NCI-H187 treated with DMSO at 0.1 percent for 48 hours (cell line): ENCODE measurements around the gene SLC35E2B.

Experiments used
- DNase-seq: peaks from one replicate; lab custom pipeline; 2025; lab: John Stamatoyannopoulos, UW

The SLC35E2B gene

GRCh38 chr1:1624443-1625403 is 67.9 kb downstream of the SLC35E2B start:
- no peak for DNase-seq

- DNase-seq, result no peak
Observed at GRCh38 chr1:1623631-1624442, 68.8 kb downstream of the SLC35E2B start.

GRCh38 chr1:1623181-1623630 is 69.4 kb downstream of the SLC35E2B start:
- no peak for DNase-seq

GRCh38 chr1:1622788-1623094 is 69.9 kb downstream of the SLC35E2B start:
- DNase-seq, result no peak

- DNase-seq, result no peak
Observed at GRCh38 chr1:1622010-1622787, 70.4 kb downstream of the SLC35E2B start.

GRCh38 chr1:1621173-1622009 is 71.2 kb downstream of the SLC35E2B start:
- DNase-seq, result no peak

- no peak for DNase-seq
Observed at GRCh38 chr1:1620433-1621139, 72.0 kb downstream of the SLC35E2B start.

- DNase-seq, result no peak
Observed at GRCh38 chr1:1619917-1620361, 72.7 kb downstream of the SLC35E2B start.

GRCh38 chr1:1618396-1619068 is 74.1 kb downstream of the SLC35E2B start:
- no peak for DNase-seq

GRCh38 chr1:1617925-1618324 is 74.7 kb downstream of the SLC35E2B start:
- no peak for DNase-seq

GRCh38 chr1:1617516-1617915 is 75.1 kb downstream of the SLC35E2B start:
- DNase-seq, result no peak

GRCh38 chr1:1616838-1617237 is 75.8 kb downstream of the SLC35E2B start:
- no peak for DNase-seq

GRCh38 chr1:1616045-1616790 is 76.4 kb downstream of the SLC35E2B start:
- no peak for DNase-seq

GRCh38 chr1:1615256-1616044 is 77.1 kb downstream of the SLC35E2B start, which contains the start of gene MIB2:
TSS of gene MIB2 (plus strand) at chr1:1615500. CDS start at chr1:1623453, 7,953 bp downstream.
- DNase-seq, result peak; percentile 91

GRCh38 chr1:1614954-1615255 is 77.7 kb downstream of the SLC35E2B start:
- no peak for DNase-seq

GRCh38 chr1:1614204-1614953 is 78.2 kb downstream of the SLC35E2B start:
- no peak for DNase-seq

- DNase-seq, result no peak
Observed at GRCh38 chr1:1613509-1614082, 79.0 kb downstream of the SLC35E2B start.

- no peak for DNase-seq
Observed at GRCh38 chr1:1612104-1612400, 80.5 kb downstream of the SLC35E2B start.
